Tibial nerve (tissue), 4 donors: ENCODE data around the gene PEBP1. TPM values are rescaled to one million over a fixed set of nuclear protein-coding genes. Genes with fewer than 3 reads are reported as not detected.

Experiments
- DNase-seq, 2 donors: peaks; one replicate each; pipeline ENCODE4 v3.0.0-alpha.2; 2019; ENCODE audit warnings: low spot score in 2 of 2
- H3K27ac ChIP-seq, 4 donors: fragments of 200-600 bp; sonication (generic) in 3 of 4; one replicate each; pipeline ENCODE4 v1.5.1; 2017 to 2019; ENCODE audit warnings: mild to moderate bottlenecking in 1 of 4
- H3K27me3 ChIP-seq, 2 donors: fragments of 200-600 bp; sonication (generic) in 1 of 2; one replicate each; pipeline versions ENCODE4 v1.5.1 to v1.6.0; 2017 to 2019
- H3K36me3 ChIP-seq, 3 donors: fragments of 200-600 bp; sonication (generic); one replicate each; pipeline ENCODE4 v1.5.1; 2018 to 2019
- H3K4me1 ChIP-seq, 4 donors: fragments of 200-600 bp; sonication (generic) in 3 of 4; one replicate each; pipeline ENCODE4 v1.5.1; 2017 to 2019
- H3K4me3 ChIP-seq, 4 donors: fragments of 200-600 bp; sonication (generic) in 3 of 4; one replicate each; pipeline ENCODE4 v1.5.1; 2017 to 2019; ENCODE audit warnings: mild to moderate bottlenecking in 1 of 4, moderate library complexity in 1 of 4
- H3K9me3 ChIP-seq, 4 donors: fragments of 200-600 bp; sonication (generic) in 3 of 4; one replicate each; pipeline ENCODE4 v1.5.1; 2017 to 2019
- CTCF ChIP-seq, 5 experiments: fragments of 200-600 bp in 3 of 5; fragments of 450-650 bp in 2 of 5; sonication (generic) in 3 of 5; IDR thresholded peaks; one replicate each; pipeline ENCODE4 v1.5.1; 2016 to 2019; ENCODE audit warnings: antibody characterized with exemption in 5 of 5, mild to moderate bottlenecking in 3 of 5, moderate library complexity in 2 of 5
- EP300 ChIP-seq, 2 donors: sonication (generic); formaldehyde crosslinking; IDR thresholded peaks; one replicate each; pipeline ENCODE4 v1.6.1; 2017; ENCODE audit warnings: antibody characterized with exemption in 2 of 2, mild to moderate bottlenecking in 1 of 2
- POLR2A ChIP-seq, 2 donors: fragments of 450-650 bp; IDR thresholded peaks; one replicate each; pipeline ENCODE4 v1.6.1; 2017; ENCODE audit warnings: antibody characterized with exemption in 2 of 2, mild to moderate bottlenecking in 2 of 2, moderate library complexity in 2 of 2
- WGBS, 2 donors: methylation state at CpG; one replicate each; pipeline ENCODE4 v1.1.5; 2018; 5-methylcytosine and 5-hydroxymethylcytosine counted together
- total RNA-seq, 4 donors: library from RNA; depleted of rRNA; stranded (reverse); fragments of >200 nt; gene quantifications; one replicate each; pipeline ENCODE4 v1.1.0, GENCODE V29; 2016

Gene PEBP1
- total RNA-seq, 4 donors from 2014 or later: 380 to 704 (median 496) TPM

DNA sequence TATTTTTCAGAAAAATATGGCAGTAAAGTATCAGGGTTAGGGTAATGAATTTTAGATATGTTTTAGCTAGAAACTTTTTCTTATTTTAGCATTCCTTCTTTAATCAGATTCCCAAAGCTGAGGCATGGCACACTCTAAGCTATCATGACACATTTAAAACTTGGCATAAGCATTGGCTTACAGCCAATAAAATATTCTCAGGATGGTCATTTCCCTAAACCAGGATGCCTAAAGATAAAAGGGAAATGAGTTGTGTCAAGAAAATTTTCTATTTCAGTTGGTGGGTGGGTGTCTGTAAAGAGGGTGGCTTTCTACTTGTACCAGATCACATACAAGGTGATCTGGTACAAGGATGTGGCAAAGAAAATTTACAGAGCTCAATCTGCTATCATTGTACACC lies 47.8 kb downstream of the PEBP1 start:
- Histone ChIP-seq H3K4me3 (no peak overlapping the region), H3K4me1 (peaks cover 0 to 52% (median 15%) of the 10 kb centered on the region in 4 donors), H3K9me3 (no peaks in the 10 kb centered on the region), H3K27me3 (no peaks in the 10 kb centered on the region), H3K27ac (no peak overlapping the region), H3K36me3 (peaks cover 0 to 27% (median 6%) of the 10 kb centered on the region in 3 donors)
- TF ChIP-seq CTCF (IDR thresholded peaks at IDR 0.05) (no peak), POLR2A (IDR thresholded peaks at IDR 0.05) (no peak), EP300 (IDR thresholded peaks at IDR 0.05) (no peak)
- no peak for DNase-seq

- Histone ChIP-seq H3K36me3 (peaks cover 0 to 7% (median 0%) of the 10 kb centered on the region in 3 donors), H3K4me1 (peaks cover 0 to 67% (median 15%) of the 10 kb centered on the region in 4 donors), H3K27ac (peak overlapping the region in 2 of 4 donors; percentile 14 to 91), H3K4me3 (no peak overlapping the region), H3K9me3 (no peaks in the 10 kb centered on the region), H3K27me3 (no peaks in the 10 kb centered on the region)
- DNase-seq: no peak
- 47% methylated on average over 5 of the region's 5 CpGs for WGBS, 2 donors
- TF ChIP-seq POLR2A (IDR thresholded peaks at IDR 0.05): no peak
- TF ChIP-seq EP300 (IDR thresholded peaks at IDR 0.05): no peak
- TF ChIP-seq CTCF (IDR thresholded peaks at IDR 0.05): no peak
Measured at GRCh38 chr12:118185602-118186397, 49.9 kb downstream of the PEBP1 start.

- TF ChIP-seq EP300 (IDR thresholded peaks at IDR 0.05): no peak
- no peak for TF ChIP-seq CTCF (IDR thresholded peaks at IDR 0.05)
- no peak for TF ChIP-seq POLR2A (IDR thresholded peaks at IDR 0.05)
- H3K4me1 ChIP-seq: peaks cover 0 to 57% (median 11%) of the 10 kb centered on the region in 4 donors
- no peaks in the 10 kb centered on the region for H3K36me3 ChIP-seq
- WGBS, 2 donors: 44 to 46% methylated on average over 6 of the region's 6 CpGs
- no peaks in the 10 kb centered on the region for H3K27me3 ChIP-seq
- peak overlapping the region; percentile 49 to 91 (median 74) for H3K27ac ChIP-seq
- H3K4me3 ChIP-seq: peak overlapping the region in 3 of 4 donors; percentile 7 to 44 (median 20)
- no peaks in the 10 kb centered on the region for H3K9me3 ChIP-seq
- no peak for DNase-seq
Measured at GRCh38 chr12:118187751-118188435, 52.0 kb downstream of the PEBP1 start.

- H3K4me1 ChIP-seq: peaks cover 0 to 48% (median 4%) of the 10 kb centered on the region in 4 donors
- no peaks in the 10 kb centered on the region for H3K9me3 ChIP-seq
- DNase-seq: peak; percentile 26 to 32
- no peaks in the 10 kb centered on the region for H3K27me3 ChIP-seq
- 12 to 17% methylated on average over 10 of the region's 10 CpGs for WGBS, 2 donors
- peak overlapping the region; percentile 49 to 91 (median 74) for H3K27ac ChIP-seq
- H3K36me3 ChIP-seq: peaks cover 0 to 8% (median 0%) of the 10 kb centered on the region in 3 donors
- peak overlapping the region; percentile 7 to 44 (median 16) for H3K4me3 ChIP-seq
- no peak for TF ChIP-seq POLR2A (IDR thresholded peaks at IDR 0.05)
- no peak for TF ChIP-seq CTCF (IDR thresholded peaks at IDR 0.05)
- peak in 1 of 2 donors; percentile 66 for TF ChIP-seq EP300 (IDR thresholded peaks at IDR 0.05)
Measured at GRCh38 chr12:118188690-118189371, 52.9 kb downstream of the PEBP1 start.
